ENCODE data around the gene ITGB1BP2. TPM values are rescaled to one million over a fixed set of nuclear protein-coding genes. Genes with fewer than 3 reads are reported as not detected.

The ITGB1BP2 gene
- total and polyA plus RNA-seq, 2 of the 13 experiments (the other 11 are each of a cell fraction or from before 2014, with no cell fraction given): 0.90 to 2.2 TPM

GRCh38 chrX:71283403-71284143, 18.0 kb upstream of the ITGB1BP2 start, which contains the start of gene NONO (continued):
- TF ChIP-seq THAP7 (CRISPR knock-in tag; IDR thresholded peaks at IDR 0.05) (no peak), SMYD3 (CRISPR knock-in tag; IDR thresholded peaks at IDR 0.05) (no peak), ZNF800 (CRISPR knock-in tag; IDR thresholded peaks at IDR 0.05) (no peak), MTA3 (CRISPR knock-in tag; IDR thresholded peaks at IDR 0.05) (no peak), JUN (CRISPR knock-in tag; IDR thresholded peaks at IDR 0.05) (no peak), ZBTB10 (CRISPR knock-in tag; IDR thresholded peaks at IDR 0.05; ENCODE audit: borderline replicate concordance) (no peak), PLRG1 (conservative IDR thresholded peaks at IDR 0.05) (no peak), CBFB (CRISPR knock-in tag; IDR thresholded peaks at IDR 0.05) (no peak), ZXDC (CRISPR knock-in tag; IDR thresholded peaks at IDR 0.05) (no peak), PTBP1 (IDR thresholded peaks at IDR 0.05; ENCODE audit: low read depth, low read length, poor library complexity, severe bottlenecking) (no peak), ZFP62 (CRISPR knock-in tag; IDR thresholded peaks at IDR 0.05) (no peak), ZNF468 (CRISPR knock-in tag; IDR thresholded peaks at IDR 0.05) (no peak), ZNF354B (CRISPR knock-in tag; IDR thresholded peaks at IDR 0.05) (no peak), ARID3A (IDR thresholded peaks at IDR 0.05; ENCODE audit: low read depth, low read length) (no peak), ZSCAN31 (CRISPR knock-in tag; IDR thresholded peaks at IDR 0.05; ENCODE audit: low read depth) (no peak), ELF3 (CRISPR knock-in tag; IDR thresholded peaks at IDR 0.05) (no peak), ZNF138 (CRISPR knock-in tag; IDR thresholded peaks at IDR 0.05; ENCODE audit: low read depth) (no peak), ZNF850 (CRISPR knock-in tag; conservative IDR thresholded peaks at IDR 0.05) (no peak)
